BJ (cell line): Measurements from ENCODE around the gene PACS1. TPM values are rescaled to one million over a fixed set of nuclear protein-coding genes. Genes with fewer than 3 reads are reported as not detected.

Experiments used
- CTCF ChIA-PET: fragments of 350-600 bp; formaldehyde crosslinking; extraction: SDS; loops from one replicate; lab custom pipeline; 2021; ENCODE audit warnings: antibody characterized with exemption, inconsistent platforms; lab: Yijun Ruan, JAX
- POLR2A ChIA-PET: fragments of 300-600 bp; sonication (Branson Sonifier 250); formaldehyde crosslinking; extraction: SDS; loops from one replicate; lab custom pipeline; 2021; ENCODE audit warnings: antibody characterized with exemption; lab: Charles Lee
- DNase-seq: peaks from one replicate; pipeline ENCODE4 v3.0.0-alpha.2; 2011; ENCODE audit warnings: low read depth
- H3K27me3 ChIP-seq: 2 replicates; pipeline ENCODE4 v1.6.0; 2011; ENCODE audit warnings: low read length; ENCODE audit not compliant: control insufficient read depth, insufficient read depth
- H3K36me3 ChIP-seq: 2 replicates; pipeline ENCODE4 v1.5.1; 2011; ENCODE audit warnings: low read length; ENCODE audit not compliant: control insufficient read depth, insufficient read depth
- H3K4me3 ChIP-seq: 2 replicates; pipeline ENCODE4 v1.5.1; 2011; ENCODE audit warnings: low read depth, mild to moderate bottlenecking, control low read depth, low read length
- CTCF ChIP-seq: IDR thresholded peaks from 2 replicates; pipeline ENCODE4 v1.5.1; 2011; ENCODE audit warnings: low read depth, mild to moderate bottlenecking, control low read depth, inconsistent platforms, low read length, moderate library complexity; ENCODE audit not compliant: insufficient read depth
- polyA plus RNA-seq: library from polyadenylated mRNA; depleted of rRNA; stranded (reverse); fragments of >200 nt; gene quantifications from 2 replicates; pipeline ENCODE4 v1.2.3, GENCODE V29; 2011

The PACS1 gene
- polyA plus RNA-seq, 1 experiment, result 34.3 TPM

GRCh38 chr11:66081505-66081904 is 11.4 kb downstream of the PACS1 start:
- H3K4me3 ChIP-seq, result no peak overlapping the region
- H3K36me3 ChIP-seq, result no peaks in the 10 kb centered on the region; the same call in 1 of the 2 replicates
- H3K27me3 ChIP-seq, result no peaks in the 10 kb centered on the region
- no peak for DNase-seq
- no peak for TF ChIP-seq CTCF
- CTCF ChIA-PET, result interaction anchor here (0.5 to 2.0 kb wide), 4 partner anchors 10 to 142 kb away, joined by 3 to 9 read pairs (median 4); partner anchors contain the start of gene PACS1
- POLR2A ChIA-PET, result interaction anchor here (0.6 kb wide), 1 partner anchor 32 kb away, joined by 4 read pairs; no protein-coding TSS in a partner anchor

DNA sequence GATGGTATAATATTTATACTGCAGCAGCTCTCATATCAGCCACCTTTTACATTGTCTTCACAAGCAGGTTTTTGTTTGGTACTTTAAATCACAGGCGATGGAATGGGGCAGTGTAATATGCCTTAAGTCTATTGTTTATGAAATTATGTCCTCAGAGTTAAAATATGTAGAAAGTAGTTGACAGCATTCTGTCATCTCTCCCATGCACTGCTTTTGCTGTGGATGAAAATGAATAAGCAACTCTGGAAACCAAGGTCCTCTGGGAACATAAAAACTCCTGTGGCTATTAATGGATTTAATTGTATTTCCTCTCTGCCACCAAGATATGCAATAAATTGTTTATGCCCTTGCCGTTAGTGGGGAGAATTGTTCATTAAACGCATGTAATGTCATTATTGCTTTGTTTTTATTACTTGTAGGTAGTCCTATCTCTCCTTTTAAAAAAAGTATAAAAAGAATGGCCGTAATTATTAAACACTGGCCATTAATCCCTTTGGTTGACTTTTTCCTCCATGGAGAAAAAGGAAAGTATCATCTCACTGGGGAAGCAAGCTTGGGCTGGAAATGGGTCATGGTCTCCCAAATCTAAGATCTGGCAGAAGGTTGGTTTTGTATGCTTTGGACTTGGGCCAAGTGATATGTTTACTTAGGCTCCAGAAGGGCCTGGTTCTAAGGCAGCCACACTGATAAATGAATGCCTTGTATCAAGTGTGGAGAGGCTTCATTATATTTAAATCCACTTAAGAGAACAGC is 13.1 kb downstream of the PACS1 start:
- Histone ChIP-seq H3K4me3 (no peak overlapping the region), H3K36me3 (no peaks in the 10 kb centered on the region), H3K27me3 (no peaks in the 10 kb centered on the region)
- ChIA-PET POLR2A (no interaction called here), CTCF (interaction anchor here (1.1 to 3.0 kb wide), 2 partner anchors 14 to 17 kb away, joined by 3 to 9 read pairs; partner anchors contain the start of gene PACS1)
- no peak for DNase-seq
- no peak for TF ChIP-seq CTCF

DNA sequence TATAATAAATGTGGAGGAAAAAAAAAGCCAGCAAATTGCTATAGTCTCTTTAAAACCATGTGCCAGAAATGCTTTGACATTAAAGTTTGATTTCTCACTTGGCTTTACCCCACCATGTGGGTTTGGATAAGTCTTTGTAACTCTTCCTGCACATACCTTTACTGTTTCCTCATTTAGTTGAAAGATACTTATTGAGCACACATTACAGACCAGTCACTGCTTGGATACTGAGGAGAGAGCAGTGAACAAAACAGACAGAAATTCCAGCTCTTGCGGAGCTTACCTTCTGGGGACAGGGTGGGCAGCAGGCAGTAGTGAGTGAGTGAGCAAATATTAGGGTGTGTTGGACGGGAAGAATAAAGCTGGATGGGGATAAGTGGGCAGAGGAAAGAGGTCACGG is 13.7 kb downstream of the PACS1 start:
- DNase-seq, result no peak
- no peak for TF ChIP-seq CTCF
- Histone ChIP-seq H3K4me3 (no peak overlapping the region), H3K27me3 (no peaks in the 10 kb centered on the region), H3K36me3 (no peaks in the 10 kb centered on the region)
- ChIA-PET CTCF (interaction anchor here (3.0 kb wide), 1 partner anchor 14 kb away, joined by 9 read pairs; the partner anchor contains the start of gene PACS1), POLR2A (no interaction called here)

DNA sequence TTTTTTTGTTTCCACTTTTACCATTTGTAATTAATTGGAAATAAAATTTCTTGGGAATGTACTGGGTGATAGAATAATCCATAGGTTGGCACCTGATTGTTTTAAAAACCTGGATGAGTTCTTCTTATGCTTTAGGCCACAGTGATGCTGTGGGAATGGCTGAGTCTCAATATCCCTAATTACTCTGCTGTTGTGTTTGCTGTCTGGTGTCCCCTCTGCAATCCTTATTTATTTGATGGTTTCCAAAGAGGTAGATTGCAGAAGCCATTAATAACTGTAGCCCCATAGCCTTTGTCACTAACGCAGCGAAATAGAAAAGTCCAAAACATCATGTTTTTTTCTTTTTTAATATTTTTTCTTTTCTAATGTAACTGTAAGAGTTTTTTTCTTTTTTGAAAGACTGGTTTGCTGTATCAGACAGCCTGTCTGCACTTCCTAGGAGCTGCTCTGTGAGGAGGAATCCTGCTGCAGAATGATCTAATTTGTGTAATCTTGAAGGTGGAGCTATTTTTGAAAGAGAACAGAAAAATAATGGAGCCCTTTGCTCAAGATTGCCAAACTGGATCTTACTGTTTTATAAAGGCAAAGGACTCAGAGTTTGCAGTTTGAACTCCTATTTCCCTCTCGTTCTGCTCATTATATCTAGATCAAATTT is 14.9 kb downstream of the PACS1 start:
- no peak for TF ChIP-seq CTCF
- no peaks in the 10 kb centered on the region for H3K27me3 ChIP-seq
- DNase-seq, result no peak
- ChIA-PET CTCF (interaction anchor here (1.3 to 3.0 kb wide), 2 partner anchors 15 to 17 kb away, joined by 3 to 9 read pairs; partner anchors contain the start of gene PACS1), POLR2A (interaction anchor here (0.6 kb wide), 1 partner anchor 23 kb away, joined by 4 read pairs; no protein-coding TSS in a partner anchor)
- no peak overlapping the region for H3K4me3 ChIP-seq
- no peaks in the 10 kb centered on the region for H3K36me3 ChIP-seq

DNA sequence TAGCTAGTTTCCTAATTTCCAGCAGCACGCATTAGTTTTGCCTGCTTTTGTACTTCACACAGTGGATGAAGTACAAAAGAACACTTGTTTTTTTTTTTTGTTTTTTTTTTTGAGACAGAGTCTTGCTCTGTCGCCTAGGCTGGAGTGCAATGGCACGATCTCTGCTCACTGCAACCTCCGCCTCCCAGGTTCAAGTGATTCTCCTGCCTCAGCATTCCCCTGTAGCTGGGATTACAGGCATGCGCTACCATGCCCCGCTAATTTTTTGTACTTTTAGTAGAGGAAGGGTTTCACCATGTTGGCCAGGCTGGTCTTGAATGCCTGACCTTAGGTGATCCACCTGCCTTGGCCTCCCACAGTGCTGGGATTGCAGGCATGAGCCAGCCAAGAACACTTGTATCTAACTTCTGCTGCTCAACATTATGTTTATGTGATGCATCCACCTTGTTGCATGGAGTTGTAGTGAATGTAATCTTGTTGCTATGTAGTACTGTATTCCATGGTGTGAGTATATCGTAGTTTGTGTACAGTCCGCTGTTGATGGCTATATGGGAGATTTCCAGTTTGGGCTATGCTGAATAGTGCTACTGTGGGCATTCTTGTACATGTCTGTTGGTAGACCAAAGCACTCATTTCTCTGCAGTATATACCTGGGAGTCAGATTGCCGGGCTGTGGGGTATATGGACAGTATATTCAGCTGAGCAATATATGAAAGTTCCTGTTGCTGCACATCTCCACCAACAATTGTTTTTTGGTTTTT is 17.3 kb downstream of the PACS1 start:
- no peaks in the 10 kb centered on the region for H3K36me3 ChIP-seq
- no peaks in the 10 kb centered on the region for H3K27me3 ChIP-seq
- TF ChIP-seq CTCF, result no peak
- no peak overlapping the region for H3K4me3 ChIP-seq
- ChIA-PET CTCF (no interaction called here), POLR2A (no interaction called here)
- no peak for DNase-seq
